GM21360 (cell line): ENCODE data around the gene MSI2.

Experiments
- ATAC-seq: cut with Tn5 transposase; IDR thresholded peaks from one replicate; pipeline ENCODE4 v1.9.1; 2021; ENCODE audit warnings: mild to moderate bottlenecking, moderate library complexity; ENCODE audit not compliant: unreplicated experiment

MSI2 gene

DNA sequence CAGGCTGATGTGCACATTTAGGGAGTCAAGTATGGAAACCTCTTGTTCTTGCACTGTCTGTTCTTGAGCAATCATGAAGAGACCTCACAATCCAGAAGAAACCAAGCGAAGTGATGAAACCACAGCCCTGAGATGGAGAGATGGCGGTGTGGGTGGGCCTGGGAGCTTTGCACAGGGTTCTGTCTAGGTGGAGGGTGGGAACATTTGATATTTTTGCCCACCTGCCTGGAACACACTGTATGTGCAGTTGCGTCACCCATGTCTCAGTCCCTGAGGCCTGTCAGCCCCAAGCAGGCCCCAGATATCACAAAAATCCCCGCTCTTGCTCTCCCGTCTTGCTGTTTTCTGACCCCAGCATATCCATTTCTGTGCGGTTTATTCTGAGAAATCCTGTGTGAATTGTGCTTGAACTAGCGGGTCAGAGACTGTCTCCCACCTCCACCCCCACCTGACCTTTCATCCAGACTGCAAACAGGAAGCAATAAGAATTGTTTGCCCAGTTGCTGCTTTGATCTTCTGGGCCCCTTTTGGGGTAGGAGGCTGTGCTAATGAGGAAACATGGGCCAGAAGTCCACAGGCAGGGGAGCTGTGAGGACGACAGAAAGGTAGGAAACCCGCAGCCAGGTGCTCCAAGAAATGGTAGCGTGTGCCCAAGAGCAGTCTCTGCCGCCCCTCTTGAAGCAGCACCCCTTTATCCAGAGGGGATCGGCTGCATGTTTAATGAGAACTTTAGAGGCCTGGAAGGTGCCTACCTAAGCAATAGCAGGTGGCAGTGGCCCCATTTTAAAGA is 304.9 kb downstream of the MSI2 start:
- ATAC-seq, result no peak

- no peak for ATAC-seq
These were observed 305.9 kb downstream of the MSI2 start for GRCh38 chr17:57562184-57562698.

- no peak for ATAC-seq
These were observed 307.6 kb downstream of the MSI2 start for GRCh38 chr17:57563958-57564357.

GRCh38 chr17:57565176-57565575 is 308.9 kb downstream of the MSI2 start:
- no peak for ATAC-seq

DNA sequence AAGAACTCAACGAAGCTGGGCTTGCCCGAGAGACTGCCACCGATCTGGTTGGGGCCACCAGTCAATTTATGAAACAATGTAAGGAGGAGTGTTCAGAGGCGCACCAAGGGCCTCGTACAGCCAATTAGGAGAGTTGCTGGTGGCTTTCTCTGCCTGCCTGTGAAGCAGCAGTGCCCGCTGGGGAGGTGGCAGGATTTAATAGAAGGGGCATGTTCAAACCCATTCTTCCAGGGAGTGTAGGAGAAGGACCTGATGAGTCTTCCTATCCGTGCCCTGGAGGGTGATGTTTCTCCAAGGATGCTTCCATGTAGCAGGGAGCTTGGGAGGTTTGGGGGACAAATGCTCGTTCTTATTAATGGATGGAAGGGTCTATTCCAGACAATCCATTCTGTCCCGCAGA is 310.4 kb downstream of the MSI2 start:
- no peak for ATAC-seq

- ATAC-seq, result no peak
These were observed 310.9 kb downstream of the MSI2 start for GRCh38 chr17:57567251-57567650.

GRCh38 chr17:57568340-57568739 is 312.0 kb downstream of the MSI2 start:
- no peak for ATAC-seq

DNA sequence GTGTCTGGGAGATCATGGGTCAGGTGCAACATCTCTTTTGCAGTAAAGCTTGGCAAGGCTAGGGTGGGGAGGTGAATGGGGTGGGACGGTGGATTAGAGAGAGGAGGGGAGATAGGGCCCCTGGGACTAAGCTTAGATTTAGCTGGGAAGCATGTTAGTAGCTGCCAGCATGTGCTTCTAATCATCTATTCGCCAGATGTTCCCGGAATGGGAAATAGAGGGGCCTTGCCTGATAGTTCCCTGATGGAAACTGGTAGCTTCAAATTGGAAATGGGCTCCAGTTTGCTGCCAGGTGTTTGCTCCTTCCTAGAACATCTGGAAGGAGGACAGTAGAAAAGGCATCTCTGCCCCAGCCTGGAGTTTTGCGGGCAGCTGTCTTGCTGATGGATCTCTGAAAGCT is 312.7 kb downstream of the MSI2 start:
- no peak for ATAC-seq

DNA sequence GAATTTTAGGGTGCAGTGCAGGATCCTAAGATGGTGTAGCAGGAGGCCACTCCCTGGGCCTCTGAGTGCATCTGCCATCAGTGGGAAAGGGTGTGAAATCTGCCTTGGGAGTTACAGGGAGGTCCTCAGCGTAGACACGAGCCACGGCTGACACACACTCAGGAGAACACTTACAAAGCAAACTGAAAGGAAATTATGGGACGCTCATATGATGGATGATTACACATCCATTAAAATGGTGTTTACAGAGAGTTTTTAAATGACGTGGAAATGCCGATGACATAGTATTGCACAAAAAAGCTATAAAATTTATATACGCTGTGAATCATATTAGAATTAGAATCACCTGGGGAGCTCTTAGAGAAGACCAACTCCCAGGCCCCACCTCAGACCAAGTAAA is 313.5 kb downstream of the MSI2 start:
- no peak for ATAC-seq

DNA sequence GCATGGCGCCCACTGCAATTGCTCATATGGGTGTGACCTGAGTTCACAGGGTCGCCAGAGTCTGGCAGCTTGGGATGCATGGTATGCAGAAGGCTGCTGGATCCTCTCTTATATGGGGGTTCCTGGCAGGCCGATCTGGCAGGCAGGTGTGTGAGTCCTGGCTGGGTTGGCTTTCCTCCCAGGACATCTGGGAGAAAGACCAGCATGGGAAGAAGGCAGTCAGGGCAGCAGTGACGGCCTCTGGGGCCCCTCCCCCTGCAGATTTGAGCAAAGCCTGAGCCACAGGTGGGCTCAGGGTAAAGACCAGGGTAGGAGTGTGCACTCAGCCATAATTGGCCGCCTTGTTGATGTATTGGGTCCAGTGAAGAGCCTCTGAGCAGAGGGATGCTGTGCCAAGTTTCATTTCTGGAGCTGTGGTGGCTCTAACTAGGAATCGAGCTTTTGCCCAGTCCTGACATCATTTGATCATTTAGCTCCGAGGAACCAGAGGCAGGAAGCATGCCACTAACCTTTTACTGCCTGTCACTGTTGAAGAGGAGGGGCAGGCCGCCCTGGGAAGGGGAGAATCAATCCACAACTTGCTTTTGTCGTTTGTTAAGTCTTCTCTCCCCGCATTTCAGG is 314.5 kb downstream of the MSI2 start:
- no peak for ATAC-seq

DNA sequence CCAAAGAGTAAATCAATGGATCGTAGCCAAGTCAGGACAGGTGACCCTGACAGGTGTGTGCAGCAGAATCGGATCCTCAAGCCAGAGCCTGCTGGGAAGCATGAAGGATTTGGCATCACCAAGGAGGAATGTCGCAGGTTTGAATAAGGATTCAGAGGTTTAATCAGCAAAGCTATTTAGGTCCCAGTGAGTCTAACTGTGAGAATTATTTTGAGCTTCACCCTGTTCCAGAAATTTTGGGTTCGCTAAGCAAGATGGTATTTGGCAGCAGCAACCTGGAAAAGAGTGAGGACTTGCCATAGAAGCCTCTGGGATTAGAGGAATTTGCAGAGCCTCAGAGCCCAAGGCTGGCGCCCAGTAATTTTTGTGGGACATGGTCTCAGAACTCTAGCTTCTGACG is 315.7 kb downstream of the MSI2 start:
- ATAC-seq, result no peak

GRCh38 chr17:57572600-57572999 is 316.3 kb downstream of the MSI2 start:
- no peak for ATAC-seq

DNA sequence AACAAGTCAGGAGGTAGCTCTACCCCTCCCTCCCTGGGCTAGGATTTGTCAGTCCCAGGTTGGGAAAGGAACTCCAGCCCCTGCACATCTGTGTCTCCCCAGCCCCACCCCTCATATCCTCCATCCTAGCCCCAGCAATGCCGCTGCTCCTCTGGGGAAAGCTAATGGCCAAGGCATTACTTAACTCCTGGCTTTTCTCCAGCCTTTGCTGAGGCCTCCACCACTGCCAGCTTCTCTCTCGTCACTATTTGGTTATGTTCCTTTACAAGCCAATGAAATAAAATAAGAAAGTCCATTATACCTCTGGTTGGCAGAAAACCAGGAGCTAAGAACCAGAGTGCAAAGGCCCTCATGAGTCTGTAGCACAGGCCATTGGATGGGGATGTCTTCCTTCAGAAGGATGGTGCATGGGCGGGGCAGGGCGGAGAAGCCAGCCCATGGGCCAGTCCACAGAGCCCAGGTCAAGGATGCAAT is 317.8 kb downstream of the MSI2 start:
- ATAC-seq, result no peak

GRCh38 chr17:57576744-57577143 is 320.4 kb downstream of the MSI2 start:
- no peak for ATAC-seq

DNA sequence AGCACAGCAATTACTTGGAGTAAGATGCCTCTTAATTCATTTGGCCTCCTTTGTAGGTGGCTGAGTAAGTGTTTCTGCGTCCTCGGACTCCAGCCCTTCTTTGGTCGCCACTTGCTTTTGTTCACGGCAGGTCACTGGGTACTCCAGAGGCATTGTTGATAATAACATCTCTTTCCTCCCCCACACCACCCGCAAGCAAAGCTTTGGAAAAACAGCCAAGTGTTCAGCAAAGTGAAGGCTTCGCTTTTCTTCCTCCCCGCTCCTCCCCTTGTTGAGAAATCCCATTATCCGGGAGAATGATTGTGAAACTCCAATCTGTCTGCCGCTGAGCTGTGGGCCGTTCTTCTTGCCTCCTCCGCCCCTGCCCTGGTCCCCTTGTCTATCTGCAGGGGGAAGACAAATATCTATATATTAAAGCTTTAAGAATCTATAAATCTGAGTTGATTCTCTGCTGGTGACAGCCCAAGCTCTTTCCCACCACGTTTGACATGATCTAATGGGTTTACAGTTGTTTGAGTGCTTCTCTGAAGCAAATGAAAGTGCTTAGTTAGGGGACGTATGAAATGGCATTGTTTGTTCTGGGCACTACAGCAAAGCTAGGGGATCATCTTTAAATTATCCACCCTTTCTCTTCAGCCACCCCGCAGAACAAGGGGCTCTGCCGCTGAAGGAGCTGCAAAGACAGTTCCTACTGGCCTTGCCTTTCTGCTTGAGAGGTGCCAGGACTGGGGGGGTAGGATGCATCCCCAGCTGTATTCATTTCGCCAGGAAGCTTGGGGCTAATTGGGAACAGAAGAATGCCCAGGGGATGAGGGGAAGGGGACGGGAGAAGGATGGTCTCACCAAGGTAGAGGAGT is 321.7 kb downstream of the MSI2 start:
- ATAC-seq, result no peak

- no peak for ATAC-seq
These were observed 322.4 kb downstream of the MSI2 start for GRCh38 chr17:57578608-57579225.

DNA sequence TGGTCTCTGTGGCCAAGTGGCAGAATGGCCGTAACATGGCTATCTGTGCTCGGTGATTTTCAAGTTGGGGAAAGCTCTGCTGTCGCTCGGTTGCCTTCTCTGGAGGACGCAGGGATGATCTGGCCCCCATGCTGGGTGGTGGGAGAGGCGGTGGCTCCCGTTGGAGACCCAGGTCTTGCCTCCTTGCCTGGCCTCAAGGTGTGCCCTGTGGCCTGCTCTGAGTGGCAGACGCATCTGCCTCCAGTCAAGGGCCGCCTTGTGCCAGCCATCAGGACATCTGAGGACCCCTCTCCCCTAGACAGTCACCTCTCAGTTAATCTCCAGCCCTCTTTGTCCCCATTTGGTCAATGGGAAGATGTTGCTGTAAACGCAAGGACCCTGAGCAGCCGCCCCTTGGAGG is 322.9 kb downstream of the MSI2 start:
- ATAC-seq, result no peak

DNA sequence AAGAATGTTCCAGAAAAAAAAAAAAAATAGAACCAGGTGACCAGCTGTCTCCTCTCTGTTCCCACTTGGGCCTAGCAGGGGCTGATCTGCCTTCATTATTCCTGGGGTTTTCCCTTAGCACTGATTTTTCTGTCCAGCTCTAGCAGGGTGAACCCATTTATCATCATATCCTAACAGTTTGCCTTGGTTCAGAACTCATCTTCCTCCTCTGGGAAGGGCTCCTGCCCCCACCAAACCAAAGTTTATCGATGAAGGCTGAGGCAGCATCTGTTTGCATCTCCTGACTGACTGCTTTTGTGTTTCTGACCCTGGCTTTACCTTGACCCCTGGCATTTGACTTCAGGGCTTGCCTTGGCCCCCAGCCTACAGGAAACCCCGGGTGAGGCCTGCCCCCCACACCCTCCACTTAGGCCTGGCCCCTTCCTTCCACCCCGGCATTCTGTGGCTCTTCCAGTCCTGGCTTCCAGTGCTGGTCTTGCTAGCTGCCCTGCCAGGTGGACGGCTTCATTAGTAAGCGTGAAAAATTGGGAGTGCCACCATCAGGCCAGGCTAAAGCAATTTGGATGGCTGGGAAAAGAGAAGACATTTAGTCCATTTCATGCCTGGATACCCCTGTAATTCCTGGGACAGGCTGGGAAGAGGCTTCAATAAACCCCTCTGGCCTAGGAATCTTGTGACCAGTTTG is 323.9 kb downstream of the MSI2 start:
- no peak for ATAC-seq

GRCh38 chr17:57582881-57583756 is 326.8 kb downstream of the MSI2 start:
- ATAC-seq, result no peak
